Activated CD8-positive, alpha-beta T cell treated with anti-CD3 and anti-CD28 coated beads for 36 hours (primary cell): Measurements from ENCODE around the gene RASSF6. TPM values are rescaled to one million over a fixed set of nuclear protein-coding genes. Genes with fewer than 3 reads are reported as not detected.

Source experiments
- ATAC-seq: fragments of 200-7000 bp; cut with Tn5 transposase; one replicate; pipeline ENCODE4 v1.10.0; 2021; ENCODE audit warnings: mild to moderate bottlenecking, moderate library complexity
- CTCF ChIA-PET: fragments of 350-600 bp; sonication (Branson Sonifier 250); formaldehyde crosslinking; loops from one replicate; lab custom pipeline; 2021; ENCODE audit warnings: antibody characterized with exemption; lab: Charles Lee
- POLR2A ChIA-PET: fragments of 350-600 bp; sonication (Branson Sonifier 250); formaldehyde crosslinking; loops from one replicate; lab custom pipeline; 2021; ENCODE audit warnings: antibody characterized with exemption; lab: Charles Lee
- DNase-seq: peaks from one replicate; pipeline ENCODE4 v3.0.0-alpha.2; 2020
- H3K27ac Mint-ChIP-seq: one replicate; pipeline ENCODE4 v1.8.0; 2021; ENCODE audit warnings: mild to moderate bottlenecking, mixed read lengths
- H3K27me3 Mint-ChIP-seq: one replicate; pipeline ENCODE4 v1.8.0; 2021; ENCODE audit warnings: mixed read lengths
- H3K36me3 Mint-ChIP-seq: one replicate; pipeline ENCODE4 v1.8.0; 2021; ENCODE audit warnings: low read depth, mixed read lengths
- H3K4me1 Mint-ChIP-seq: one replicate; pipeline ENCODE4 v1.8.0; 2021; ENCODE audit warnings: low read depth, mixed read lengths
- H3K4me3 Mint-ChIP-seq: one replicate; pipeline ENCODE4 v1.8.0; 2021; ENCODE audit warnings: mild to moderate bottlenecking, moderate library complexity, mixed read lengths
- H3K9me3 Mint-ChIP-seq: one replicate; pipeline ENCODE4 v1.8.0; 2021; ENCODE audit warnings: mixed read lengths
- intact Hi-C: fragments of 100-400 bp; cut with micrococcal nuclease; formaldehyde crosslinking; loops from one replicate; pipeline ENCODE4 v1.10.0; 2022
- total RNA-seq, 2 experiments: library from RNA; stranded (reverse); gene quantifications; one replicate each; pipeline ENCODE4 v1.2.3, GENCODE V29; 2021
- TF ChIP-seq, protein P1 (sequence below): fragments of 200-600 bp; IDR thresholded peaks from one replicate; pipeline ENCODE4 v1.8.0; 2022; ENCODE audit warnings: antibody characterized with exemption, mild to moderate bottlenecking

RASSF6 gene
- total RNA-seq, 2 experiments from 2014 or later: not detected

DNA sequence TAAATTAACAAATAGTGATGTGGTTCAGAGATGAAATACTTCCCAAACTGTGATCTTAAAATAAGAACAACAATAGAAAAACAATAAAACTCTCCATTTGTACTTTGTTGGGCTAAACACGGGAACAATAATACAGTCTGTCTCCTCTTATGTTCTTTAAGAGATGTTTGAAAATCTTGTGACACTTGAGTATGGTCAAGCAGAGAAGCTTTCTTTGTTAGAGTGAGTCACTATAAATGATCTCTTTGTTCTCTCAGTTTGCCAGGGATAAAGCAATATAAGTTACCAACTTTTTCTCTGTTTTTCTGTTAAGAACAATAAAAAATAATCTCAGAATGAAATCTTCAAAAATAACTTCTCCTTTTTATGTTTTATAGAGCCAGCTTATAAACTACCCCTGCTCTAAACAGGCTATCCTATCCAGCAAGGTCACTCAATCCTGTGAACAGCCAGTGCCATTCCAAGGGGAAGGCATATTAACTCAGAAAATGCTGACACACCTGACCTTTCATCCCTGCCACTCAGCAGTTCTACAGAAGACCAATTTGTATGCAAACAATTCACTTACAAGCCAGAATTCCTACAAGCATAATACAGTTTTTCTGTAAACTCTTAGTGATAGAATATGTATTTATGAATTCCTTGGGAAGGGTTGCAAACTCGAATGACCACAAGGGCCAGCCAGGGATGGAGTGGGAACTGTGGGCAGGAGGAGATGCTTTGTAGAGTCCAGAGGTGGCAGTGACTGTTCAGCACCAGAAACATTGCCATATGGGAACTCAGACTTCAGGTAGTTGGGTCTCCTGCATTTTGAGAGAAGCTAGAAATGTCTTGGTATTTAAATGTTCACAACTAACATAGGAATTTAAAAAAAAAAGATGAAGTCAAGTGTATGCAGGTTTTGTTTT lies 86.5 kb downstream of the RASSF6 start:
- ATAC-seq (no peak), DNase-seq (no peak)
- Mint-ChIP-seq H3K27ac (no peak overlapping the region), H3K9me3 (no peaks in the 10 kb centered on the region), H3K36me3 (no peaks in the 10 kb centered on the region), H3K4me3 (no peak overlapping the region), H3K4me1 (no peaks in the 10 kb centered on the region), H3K27me3 (peaks cover 1% of the 10 kb centered on the region)
- POLR2A ChIA-PET: no interaction called here
- CTCF ChIA-PET: no interaction called here
- intact Hi-C loops: no loop called here
- TF ChIP-seq, protein P1, sequence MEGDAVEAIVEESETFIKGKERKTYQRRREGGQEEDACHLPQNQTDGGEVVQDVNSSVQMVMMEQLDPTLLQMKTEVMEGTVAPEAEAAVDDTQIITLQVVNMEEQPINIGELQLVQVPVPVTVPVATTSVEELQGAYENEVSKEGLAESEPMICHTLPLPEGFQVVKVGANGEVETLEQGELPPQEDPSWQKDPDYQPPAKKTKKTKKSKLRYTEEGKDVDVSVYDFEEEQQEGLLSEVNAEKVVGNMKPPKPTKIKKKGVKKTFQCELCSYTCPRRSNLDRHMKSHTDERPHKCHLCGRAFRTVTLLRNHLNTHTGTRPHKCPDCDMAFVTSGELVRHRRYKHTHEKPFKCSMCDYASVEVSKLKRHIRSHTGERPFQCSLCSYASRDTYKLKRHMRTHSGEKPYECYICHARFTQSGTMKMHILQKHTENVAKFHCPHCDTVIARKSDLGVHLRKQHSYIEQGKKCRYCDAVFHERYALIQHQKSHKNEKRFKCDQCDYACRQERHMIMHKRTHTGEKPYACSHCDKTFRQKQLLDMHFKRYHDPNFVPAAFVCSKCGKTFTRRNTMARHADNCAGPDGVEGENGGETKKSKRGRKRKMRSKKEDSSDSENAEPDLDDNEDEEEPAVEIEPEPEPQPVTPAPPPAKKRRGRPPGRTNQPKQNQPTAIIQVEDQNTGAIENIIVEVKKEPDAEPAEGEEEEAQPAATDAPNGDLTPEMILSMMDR: no peak

DNA sequence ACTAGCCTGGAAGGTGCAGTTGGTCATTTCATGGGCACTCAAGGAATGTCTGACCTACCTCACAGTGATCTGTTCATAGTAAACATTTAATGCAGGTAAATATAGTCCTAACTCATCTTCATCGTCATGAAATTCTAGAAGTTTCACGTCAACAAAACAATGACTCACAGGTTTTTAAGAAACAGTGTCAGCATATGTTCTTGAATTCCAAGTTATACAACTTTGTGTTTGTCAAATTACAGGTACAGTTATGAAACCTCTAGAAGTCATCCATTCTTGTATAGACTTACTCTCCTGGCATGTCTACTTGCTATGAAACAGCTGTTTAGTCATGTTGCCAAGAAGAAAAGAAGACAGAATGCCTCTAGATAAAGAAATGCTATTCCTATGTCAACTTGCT lies 92.1 kb downstream of the RASSF6 start:
- Mint-ChIP-seq H3K4me3 (no peak overlapping the region), H3K27me3 (no peaks in the 10 kb centered on the region), H3K27ac (no peak overlapping the region), H3K4me1 (no peaks in the 10 kb centered on the region), H3K9me3 (no peaks in the 10 kb centered on the region), H3K36me3 (no peaks in the 10 kb centered on the region)
- TF ChIP-seq, protein P1: no peak
- no peak for DNase-seq
- intact Hi-C loops: no loop called here
- ChIA-PET POLR2A (no interaction called here), CTCF (no interaction called here)
- ATAC-seq: no peak

DNA sequence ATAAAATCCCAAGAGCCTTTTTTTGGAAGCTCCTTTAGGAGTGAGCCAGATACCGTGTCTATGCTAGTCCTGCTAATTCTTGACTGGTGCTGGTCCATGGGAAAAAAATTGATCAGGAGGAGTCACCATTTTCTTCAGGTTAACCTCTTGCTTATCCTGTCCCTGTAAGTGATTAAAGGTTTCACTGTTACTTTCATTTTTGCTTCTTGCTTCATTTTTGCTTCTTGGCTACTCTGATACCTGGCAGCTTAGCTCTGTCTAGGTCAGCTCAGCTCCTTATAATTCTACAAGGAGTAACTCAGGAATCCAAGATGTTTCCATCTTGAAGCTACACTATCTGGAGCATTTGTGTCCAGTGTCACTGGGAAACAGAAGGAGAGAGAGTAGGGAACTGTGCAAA lies 93.0 kb downstream of the RASSF6 start:
- TF ChIP-seq, protein P1: no peak
- ChIA-PET CTCF (no interaction called here), POLR2A (no interaction called here)
- Mint-ChIP-seq H3K36me3 (no peaks in the 10 kb centered on the region), H3K4me3 (no peak overlapping the region), H3K27ac (no peak overlapping the region), H3K27me3 (no peaks in the 10 kb centered on the region), H3K4me1 (no peaks in the 10 kb centered on the region), H3K9me3 (no peaks in the 10 kb centered on the region)
- ATAC-seq (no peak), DNase-seq (no peak)
- intact Hi-C loops: no loop called here

GRCh38 chr4:73525611-73526010 lies 94.6 kb downstream of the RASSF6 start:
- ChIA-PET CTCF (no interaction called here), POLR2A (no interaction called here)
- TF ChIP-seq, protein P1: no peak
- intact Hi-C loops: no loop called here
- no peak for ATAC-seq
- Mint-ChIP-seq H3K9me3 (no peaks in the 10 kb centered on the region), H3K27me3 (no peaks in the 10 kb centered on the region), H3K36me3 (no peaks in the 10 kb centered on the region), H3K4me1 (no peaks in the 10 kb centered on the region), H3K27ac (no peak overlapping the region), H3K4me3 (no peak overlapping the region)
- DNase-seq: no peak

DNA sequence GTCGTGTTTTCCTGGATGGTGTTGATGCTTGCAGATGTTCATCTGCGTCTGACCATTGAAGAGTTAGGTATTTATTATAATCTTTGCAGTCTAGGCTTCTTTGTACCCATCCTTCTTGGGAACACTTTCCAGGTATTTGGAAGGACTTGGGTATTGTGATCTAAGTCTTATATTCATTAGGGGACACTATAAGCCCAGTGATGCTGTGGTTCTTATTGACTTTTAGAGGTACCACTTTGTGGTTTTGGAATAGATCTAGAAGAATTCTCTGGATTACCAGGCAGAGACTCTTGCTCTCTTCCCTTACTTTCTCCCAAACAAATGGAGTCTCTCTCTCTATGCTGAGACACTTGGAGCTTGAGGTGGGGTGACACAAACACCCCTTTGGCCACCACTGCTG lies 97.1 kb downstream of the RASSF6 start:
- H3K27me3 Mint-ChIP-seq: peaks cover 1% of the 10 kb centered on the region
- TF ChIP-seq, protein P1: no peak
- ChIA-PET CTCF (no interaction called here), POLR2A (no interaction called here)
- intact Hi-C loops: no loop called here
- H3K4me3 Mint-ChIP-seq: no peak overlapping the region
- no peaks in the 10 kb centered on the region for H3K9me3 Mint-ChIP-seq
- H3K36me3 Mint-ChIP-seq: no peaks in the 10 kb centered on the region
- H3K27ac Mint-ChIP-seq: no peak overlapping the region
- no peaks in the 10 kb centered on the region for H3K4me1 Mint-ChIP-seq
- ATAC-seq (no peak), DNase-seq (no peak)

Other genes starting within 250 kb of the RASSF6 start
- gene ALB, start 216.1 kb downstream of the RASSF6 start, total RNA-seq: not detected
- not detected for gene AFP, start 184.2 kb downstream of the RASSF6 start, total RNA-seq
- gene AFM, start 138.7 kb downstream of the RASSF6 start, total RNA-seq: not detected
- under 1 TPM in 1 of 2 experiments, not detected in 1; 0.18 TPM for gene CXCL8, start 120.1 kb upstream of the RASSF6 start, total RNA-seq
- not detected for gene CXCL6, start 216.2 kb upstream of the RASSF6 start, total RNA-seq
- gene PF4V1, start 232.9 kb upstream of the RASSF6 start, total RNA-seq: not detected
- gene CXCL1, start 249.0 kb upstream of the RASSF6 start, total RNA-seq: not detected